Activated CD4-positive, alpha-beta T cell treated with anti-CD3 and anti-CD28 coated beads, Interleukin-2, amount 50 U/mL, for 16 hours (primary cell): ENCODE results near the gene PPP1R13B.
"Not testable (repeated sequence)": the region's sequence is repeated elsewhere in the genome, so short reads cannot be mapped to it uniquely, and the experiment has no call there.

ENCODE experiments used
- DNase-seq: peaks from one replicate; pipeline ENCODE4 v3.0.0-alpha.2; 2020

The PPP1R13B gene

DNA sequence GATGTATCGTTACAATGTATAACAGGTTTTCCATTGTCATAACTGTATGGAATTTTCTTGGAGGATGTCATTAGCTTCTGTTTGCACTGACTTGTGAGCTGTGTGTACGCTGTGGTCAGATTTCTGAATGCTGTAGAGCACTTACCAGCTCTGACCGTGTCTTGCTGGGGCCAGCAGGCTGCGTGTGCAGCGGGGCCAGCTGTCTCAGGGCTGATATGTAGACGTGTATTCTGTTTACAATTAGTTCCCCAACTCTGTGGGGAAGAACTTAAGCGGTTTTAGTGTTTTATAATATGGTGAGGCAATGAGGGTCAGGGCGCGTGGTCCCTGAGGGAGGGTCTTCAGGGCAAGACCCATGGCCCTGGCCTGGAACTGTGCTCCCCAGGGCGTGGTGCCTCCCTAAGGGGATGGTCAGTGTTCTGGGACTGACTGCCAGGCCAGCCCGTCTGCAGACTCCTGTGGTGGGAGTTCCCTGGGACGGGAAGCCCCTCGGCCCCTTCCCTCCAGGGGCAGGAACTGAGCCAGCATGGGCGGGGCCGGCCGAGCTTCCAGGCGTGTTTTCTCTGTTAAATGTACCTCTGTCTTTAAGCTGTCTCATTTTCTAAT lies 150.8 kb downstream of the PPP1R13B start:
- DNase-seq, result no peak

GRCh38 chr14:103696070-103696402 lies 151.3 kb downstream of the PPP1R13B start:
- DNase-seq, result no peak

DNA sequence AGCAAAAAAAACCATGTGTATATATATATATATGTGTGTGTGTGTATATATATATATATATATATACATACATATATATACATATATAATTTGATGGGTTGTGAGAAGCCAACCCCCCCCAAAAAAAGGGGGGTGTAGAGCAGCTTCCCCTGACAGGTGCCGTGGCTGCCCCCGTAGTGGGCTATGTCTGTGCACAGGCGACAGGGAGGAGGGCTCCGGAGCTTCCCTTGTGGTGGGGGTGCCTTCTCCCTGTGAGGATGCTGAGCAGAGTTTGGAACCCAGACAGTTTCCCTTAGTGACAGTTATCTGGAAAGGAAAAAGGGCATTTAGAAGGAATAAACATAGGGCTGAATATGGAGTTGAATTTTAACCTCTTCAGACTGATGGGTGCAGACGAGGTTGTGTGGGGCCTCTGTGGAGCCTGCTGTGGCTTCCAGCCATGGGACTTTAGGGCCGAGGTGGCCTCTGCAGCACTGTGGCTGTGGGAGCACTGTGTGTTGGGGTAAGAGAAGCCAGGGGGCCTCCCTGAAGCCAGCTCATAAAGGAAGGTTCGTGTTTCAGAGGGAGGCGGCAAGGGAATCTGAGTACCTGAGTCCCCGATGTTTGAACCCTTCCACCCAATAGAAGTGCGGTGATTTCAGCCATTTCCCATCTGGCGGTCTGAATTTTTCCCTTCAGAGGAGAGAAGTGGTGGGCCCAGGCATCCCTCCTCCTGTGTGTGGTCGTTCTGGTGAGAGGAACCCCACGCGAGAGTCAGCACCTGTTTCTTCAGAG lies 151.9 kb downstream of the PPP1R13B start:
- DNase-seq, result no peak

- no peak for DNase-seq
These were observed 152.8 kb downstream of the PPP1R13B start for GRCh38 chr14:103694572-103695026.

DNA sequence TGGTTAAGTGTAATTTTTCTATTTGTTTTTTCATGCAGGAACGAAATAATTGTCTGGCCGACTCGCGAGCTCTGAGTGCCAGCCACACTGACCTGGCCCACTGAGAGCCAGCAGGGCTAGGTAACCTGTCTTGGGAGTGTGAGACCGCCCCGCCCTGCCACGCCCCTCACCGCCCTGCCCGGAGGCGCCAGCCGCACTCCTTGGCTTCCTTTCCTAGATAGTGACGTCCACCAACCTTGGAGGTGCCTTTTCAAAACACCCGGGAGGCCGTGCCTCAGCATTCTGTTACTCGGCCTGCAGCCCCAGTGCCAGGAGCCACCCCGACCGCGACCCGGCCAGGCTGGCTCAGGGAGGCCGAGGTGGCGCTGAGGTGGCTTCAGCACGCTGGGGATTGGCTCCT lies 153.9 kb downstream of the PPP1R13B start:
- no peak for DNase-seq

GRCh38 chr14:103692871-103693270 lies 154.5 kb downstream of the PPP1R13B start:
- DNase-seq, result no peak

DNA sequence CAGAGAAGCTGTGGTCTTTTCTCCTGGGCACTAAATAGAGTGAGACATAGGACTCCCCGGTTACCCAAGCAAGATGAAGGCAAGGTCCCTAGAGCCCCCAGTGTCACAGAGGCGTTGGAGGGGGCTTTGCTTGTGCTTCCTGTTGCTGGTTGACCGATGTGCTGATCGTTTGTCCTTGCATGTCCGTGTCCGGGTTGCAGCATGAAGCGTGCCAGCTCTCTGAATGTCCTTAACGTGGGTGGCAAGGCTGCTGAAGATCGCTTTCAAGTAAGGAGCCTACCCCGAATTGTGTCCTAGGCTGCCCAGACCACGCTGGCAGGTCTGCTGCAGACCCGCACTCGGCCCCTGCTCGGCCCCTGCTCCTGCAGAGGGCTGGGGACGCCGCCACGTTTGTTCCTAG lies 155.2 kb downstream of the PPP1R13B start:
- DNase-seq, result no peak

GRCh38 chr14:103691655-103692054 lies 155.7 kb downstream of the PPP1R13B start:
- DNase-seq, result not testable (repeated sequence)

- DNase-seq, result no peak
These were observed 157.0 kb downstream of the PPP1R13B start for GRCh38 chr14:103690332-103690731.

DNA sequence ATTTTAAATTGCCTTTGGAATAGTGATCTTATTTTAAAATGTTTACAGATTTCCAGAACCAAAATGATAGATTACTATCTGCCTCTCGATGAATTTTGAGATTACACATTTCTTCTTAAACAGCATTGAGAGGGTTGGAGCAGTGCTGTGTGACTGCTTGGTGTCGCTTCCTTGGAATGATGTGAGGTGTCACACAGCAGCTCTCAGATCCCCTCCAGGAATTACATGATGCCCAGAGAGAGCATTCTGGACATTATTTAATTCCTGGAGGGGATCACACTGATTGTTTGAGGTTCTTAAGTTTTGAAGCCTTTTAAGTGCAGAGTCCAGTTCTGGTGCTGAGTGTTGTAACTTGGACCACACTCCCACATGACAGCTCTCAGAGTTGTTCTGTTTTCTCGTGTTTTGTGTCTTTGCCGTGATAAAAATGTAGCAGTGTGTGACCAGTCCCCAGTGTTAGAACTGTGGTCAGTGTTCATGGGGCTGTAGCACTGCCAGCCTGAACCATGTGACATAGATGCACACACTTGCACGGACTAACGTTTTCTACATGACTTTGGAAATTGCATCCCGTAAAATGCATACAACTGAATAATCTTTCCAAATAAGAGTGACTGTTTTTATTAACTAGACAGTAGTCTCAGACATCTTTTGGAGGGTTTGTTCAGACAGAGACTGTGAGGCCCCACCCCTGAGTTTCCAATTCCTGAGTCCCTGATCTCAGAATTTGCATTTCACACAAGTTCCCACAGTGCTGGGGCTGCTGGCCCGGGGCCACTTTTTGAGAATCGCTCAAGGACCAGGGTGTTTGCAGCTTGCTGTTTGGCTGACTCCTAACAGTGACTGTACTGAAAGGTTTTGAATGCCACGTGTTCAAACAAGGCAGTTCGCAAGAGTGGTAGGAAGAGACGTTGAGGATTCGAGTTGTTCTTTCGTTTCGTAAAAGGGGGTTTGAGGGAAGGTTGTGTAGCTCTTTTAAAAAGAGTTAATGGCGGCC lies 158.2 kb downstream of the PPP1R13B start:
- no peak for DNase-seq

DNA sequence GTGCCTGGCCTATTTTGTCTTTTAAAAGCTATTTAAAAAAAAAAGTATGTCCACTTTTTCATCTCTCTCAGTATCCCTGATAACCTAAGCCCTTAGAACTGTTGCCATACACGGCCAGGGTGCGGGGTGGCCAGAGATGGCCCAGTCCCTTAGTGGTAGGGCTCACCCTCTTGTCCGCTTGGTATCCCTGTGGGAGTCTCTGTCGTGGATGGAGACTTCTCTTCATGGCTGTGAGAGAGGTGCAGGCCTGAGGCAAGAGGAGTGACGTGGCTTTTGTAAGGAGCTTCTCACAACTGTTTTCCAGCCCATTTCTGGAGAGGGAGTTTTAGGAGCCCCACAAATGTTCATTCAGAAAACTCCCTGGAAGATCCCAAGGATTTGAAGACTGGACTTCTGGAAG lies 158.9 kb downstream of the PPP1R13B start:
- no peak for DNase-seq

- no peak for DNase-seq
These were observed 159.7 kb downstream of the PPP1R13B start for GRCh38 chr14:103687712-103688111.

GRCh38 chr14:103686831-103687485 lies 160.4 kb downstream of the PPP1R13B start:
- no peak for DNase-seq

- DNase-seq, result no peak
These were observed 161.8 kb downstream of the PPP1R13B start for GRCh38 chr14:103685276-103686211.

DNA sequence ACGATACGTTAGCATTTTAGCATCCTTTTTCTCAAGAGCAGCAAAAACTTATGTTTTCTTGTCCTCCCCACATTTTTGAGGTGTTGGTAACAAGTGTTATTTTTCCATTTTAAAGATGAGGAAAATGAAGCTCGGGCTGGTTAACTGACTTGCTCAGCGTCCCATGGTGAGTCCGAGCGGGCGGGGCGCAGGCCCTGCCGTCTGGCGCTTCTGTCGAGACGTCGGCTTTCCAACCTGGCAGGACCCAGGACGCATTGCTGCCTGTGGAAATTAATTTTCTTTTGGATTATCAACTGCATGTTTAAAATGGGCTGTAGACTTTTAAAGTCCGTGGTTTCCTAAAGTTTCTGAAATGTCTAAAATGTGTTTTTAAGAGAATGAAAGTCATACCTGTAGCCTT lies 162.5 kb downstream of the PPP1R13B start:
- DNase-seq, result no peak

DNA sequence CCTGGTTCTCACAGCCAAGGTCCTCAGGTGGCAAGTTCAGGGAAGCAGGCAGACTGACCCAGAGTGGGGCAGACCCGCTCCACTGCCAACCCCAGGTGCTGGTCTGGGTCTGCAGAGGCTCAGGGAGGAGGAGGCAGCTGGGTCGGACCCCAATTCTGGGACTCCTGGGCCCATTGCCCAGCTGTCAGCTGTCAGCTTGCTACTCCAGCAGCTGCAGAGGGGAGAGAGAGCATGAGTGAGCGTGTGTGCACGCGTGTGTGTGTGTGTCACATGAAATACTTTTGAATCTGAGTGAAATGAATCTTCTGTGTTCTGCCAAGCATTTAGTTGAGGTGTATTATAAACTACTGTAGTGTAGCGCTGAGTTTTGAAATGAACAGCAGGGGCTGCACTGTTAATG lies 162.9 kb downstream of the PPP1R13B start:
- no peak for DNase-seq
